GDM1 (cell line): ENCODE data around the gene BRMS1L.

Source experiments
- DNase-seq: peaks from one replicate; lab custom pipeline; 2025; lab: John Stamatoyannopoulos, UW

BRMS1L gene

GRCh38 chr14:35865611-35866324, 39.6 kb downstream of the BRMS1L start:
- no peak for DNase-seq

DNA sequence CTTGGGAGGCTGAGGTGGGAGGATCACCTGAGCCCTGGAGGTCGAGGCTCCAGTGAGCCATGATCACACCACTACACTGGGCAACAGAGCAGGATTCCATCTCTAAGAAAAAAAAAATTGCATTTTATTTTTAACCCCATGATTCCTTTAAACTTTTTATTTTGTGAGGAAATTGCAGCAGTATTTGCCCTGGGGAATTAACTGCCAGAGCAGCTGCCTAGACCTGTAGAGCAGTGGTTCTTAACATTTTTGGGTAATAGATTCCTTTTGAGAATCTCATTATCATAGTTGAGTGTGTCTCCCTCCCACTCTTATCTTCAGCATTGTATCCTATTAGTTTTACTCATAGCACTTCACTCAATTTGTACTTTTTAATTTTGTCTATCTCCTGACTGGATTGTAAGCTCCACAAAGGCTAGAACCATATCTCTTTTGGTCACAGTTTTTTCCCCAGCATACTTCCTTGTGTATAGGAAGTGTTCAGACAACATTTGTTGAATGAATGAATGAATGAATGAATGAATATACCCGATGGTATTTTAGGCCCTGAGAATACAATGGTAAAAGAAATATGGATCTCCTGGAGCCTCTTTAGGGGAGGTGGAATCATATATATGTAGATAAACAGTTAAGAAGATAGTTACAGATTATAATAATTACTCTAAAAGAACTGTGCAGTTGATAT, 40.6 kb downstream of the BRMS1L start:
- DNase-seq, result no peak

DNA sequence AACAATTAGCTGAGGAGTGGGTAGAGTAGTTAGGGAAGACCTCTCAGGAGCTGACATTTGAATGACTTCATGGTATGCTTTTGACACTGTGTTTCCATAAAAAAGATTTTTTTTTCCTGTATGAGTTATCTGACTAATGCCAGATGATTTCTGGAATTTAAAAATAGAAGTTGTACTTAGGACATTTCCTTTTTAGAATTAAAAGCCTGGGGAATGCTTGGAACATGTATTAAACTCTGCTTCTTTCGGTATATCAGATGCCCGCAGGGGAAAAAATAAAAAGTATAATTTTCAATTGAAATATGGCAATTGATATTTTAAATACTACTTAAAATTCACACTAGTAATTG, 41.1 kb downstream of the BRMS1L start:
- no peak for DNase-seq

GRCh38 chr14:35875296-35875695, 49.2 kb downstream of the BRMS1L start:
- no peak for DNase-seq

DNA sequence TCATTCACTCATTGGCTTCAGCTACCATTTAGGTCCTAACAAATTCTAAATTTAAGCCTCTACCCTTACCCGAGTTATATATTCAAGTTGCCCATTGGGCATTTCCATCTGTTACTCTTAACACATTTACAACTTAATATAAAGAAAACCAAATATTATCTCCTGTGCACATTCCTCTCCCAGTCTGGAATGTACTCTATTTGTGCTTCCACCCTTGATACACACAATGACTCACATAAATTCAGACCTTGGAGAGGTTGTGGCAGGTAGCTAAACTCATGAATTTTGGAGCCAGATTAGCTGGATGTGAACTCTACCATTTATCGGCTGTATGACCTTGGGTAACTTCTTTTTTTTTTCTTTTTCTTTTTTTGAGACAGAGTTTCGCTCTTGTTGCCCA, 51.1 kb downstream of the BRMS1L start:
- DNase-seq, result no peak

DNA sequence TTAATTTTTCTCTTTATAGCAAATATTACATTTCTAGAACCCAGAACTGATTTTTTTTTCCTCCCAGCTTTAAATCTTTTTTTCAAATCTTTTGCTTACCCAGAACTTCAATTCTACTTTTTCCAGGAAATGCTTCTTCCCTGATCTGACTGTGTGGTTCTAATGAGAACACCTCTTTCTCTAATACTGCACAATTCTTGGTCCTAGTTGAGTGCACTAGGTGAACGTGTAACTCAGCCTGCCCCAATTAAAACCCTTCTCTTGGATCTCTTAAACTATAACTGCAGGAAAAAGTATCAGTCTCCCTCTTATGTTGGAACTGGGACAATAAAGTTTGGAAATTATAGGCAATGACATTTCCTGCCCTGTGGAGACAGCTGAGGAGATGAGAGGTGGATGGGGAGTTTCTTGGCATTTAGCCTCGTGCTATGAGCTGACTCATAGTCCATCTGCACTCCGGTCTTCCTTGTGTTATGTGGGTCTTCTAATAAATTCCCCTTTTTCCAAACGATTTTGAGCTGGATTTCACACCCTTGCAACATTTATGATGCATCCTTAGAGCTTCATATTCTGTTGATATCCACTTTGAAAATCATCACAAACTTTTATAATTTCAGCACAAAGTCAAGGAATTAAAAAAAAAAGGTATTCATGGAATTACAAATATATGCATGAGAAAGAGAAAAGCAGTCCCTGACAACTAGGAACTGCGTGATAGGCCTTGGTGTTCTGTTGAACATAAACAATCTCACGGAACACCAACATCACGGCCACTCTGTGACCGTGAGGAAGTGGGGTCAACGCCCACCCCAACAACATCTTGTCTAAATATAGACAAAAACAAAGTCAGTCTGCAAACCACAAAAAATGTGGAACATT, 52.4 kb downstream of the BRMS1L start:
- DNase-seq, result no peak

DNA sequence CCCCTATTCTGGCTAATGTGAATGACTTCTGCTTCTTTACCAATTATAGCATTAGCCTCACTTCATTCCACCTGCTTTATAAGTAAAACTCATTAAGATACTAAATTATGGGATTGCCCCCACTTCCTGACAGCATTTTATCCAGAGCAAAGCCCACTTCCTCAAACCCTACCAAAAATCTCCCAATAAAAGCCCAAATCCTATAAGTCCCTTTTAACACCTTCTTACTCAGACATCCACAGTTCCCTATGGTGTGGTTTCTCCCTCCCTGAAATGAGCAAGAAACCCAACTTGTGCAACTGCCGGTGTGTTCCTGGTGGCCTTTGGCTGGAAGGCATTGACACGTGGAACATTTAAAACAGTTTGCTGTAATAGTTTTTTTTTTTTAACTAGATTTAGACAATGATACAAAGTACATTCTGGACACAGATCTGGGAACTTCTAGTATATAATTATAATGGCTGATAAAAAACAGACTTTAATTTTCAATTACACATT, 53.1 kb downstream of the BRMS1L start:
- peak; percentile 11 for DNase-seq

- no peak for DNase-seq
These were observed 53.6 kb downstream of the BRMS1L start for GRCh38 chr14:35879654-35880249.

- DNase-seq, result no peak
These were observed 55.1 kb downstream of the BRMS1L start for GRCh38 chr14:35881280-35881679.

DNA sequence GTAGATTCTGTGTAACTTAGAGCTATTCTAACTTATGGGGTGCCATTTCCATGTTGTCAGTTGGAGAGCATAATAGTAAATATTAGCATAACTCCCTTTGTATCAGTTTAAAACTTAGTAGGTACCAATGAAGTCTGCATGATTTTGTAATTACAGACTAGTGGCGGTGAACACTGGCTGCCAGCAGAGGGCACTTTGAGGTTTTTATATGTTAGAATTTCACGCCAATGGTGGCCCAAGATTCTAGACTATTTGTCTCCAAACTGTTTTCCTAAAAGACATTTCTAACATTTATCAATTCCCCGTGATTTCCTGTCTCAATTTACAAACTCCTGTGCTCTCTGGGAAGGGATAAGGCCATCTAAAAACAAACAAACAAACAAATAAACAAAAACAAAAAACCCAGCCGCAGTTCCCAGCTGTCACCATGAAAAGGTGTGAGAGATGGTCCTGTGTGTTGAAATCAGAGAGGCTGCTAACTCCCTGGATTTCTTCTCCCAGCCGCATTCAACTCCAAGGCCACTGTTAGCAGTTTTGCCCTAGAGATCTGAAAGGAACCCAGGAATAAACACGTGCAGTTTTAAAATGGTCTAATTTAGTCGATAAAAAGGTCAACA, 57.6 kb downstream of the BRMS1L start:
- DNase-seq, result no peak

DNA sequence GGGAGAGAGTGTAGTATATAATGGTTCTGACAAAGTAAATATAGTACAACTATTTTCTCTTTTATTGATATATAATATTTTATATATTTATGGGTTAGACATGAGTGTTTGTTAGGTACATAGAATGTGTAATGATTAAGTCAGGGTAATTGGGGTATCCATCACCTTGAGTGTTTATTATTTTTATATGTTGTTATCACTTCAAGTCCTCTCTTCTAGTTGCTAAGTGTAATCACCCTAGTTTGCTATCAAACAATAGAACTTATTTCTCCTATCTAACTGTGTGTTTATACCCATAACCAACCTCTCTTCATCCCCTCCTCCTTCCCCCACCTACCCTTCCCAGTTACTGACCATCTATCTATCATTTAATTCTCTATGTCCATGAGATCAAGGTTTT, 64.2 kb downstream of the BRMS1L start:
- DNase-seq, result no peak

DNA sequence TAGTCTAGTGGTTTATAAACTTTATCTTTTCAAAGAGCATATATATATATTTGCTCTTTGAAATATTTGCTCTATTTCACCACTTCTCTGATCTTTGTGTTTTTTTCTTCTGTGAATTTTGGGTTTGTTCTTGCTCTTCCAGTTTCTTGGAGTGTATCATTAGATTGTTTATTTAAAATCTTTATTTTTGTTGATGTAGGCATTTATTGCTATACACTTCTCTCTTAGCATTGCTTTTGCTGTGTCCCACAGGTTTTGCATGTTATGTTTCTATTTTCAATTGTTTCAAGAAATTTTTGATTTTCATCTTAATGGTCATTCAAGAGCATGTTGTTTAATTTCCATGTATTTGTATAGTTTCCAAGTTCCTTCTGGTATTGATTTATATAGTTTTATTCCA, 69.1 kb downstream of the BRMS1L start:
- DNase-seq, result no peak

GRCh38 chr14:35897616-35898111, 71.5 kb downstream of the BRMS1L start:
- DNase-seq, result no peak

DNA sequence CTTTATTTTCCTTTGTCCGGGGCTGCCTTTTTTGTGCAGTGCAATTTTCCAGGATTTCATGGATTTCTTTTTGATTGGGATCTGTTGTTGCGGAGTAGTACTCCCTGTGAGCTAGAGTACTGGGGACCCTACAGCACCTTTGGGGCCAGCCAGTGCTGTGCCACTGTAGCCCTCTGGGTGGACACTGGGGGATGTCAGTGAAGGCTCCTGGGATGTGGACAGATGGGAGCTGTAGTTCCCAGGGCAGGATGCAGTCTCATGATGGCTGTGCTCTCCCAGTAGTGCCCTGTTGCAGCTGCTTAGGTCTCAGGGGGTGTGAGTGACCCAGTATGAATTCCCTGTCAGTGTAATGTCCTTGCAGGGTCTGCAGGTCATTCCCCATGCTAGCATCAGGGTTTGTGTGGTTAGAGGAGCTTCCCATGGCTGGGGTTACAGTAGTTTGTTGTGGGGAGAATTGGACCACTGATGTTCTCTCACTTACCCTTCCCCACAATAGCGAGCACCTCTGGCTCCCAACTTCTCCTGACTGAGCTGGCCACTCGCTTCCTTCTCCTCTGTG, 72.2 kb downstream of the BRMS1L start:
- DNase-seq, result no peak

DNA sequence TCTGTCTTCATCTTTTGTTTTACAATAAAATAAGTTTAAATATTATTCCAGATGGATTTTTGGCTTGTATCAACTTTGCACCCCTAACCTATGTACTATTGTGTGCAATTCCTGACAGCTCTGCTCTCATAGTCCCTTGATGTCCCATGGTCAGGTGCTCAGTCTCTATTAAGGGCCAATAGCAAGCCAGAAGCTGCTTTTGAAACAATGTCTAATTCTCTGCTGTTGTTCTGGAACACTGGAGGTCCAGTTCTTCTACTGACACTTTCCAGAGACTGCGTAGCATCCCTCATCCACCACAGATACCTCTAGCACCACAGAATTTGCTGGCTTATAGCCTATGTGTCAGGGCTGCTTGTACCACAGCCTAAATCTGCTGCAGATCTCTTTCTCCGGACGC, 74.6 kb downstream of the BRMS1L start:
- no peak for DNase-seq

- no peak for DNase-seq
These were observed 83.5 kb downstream of the BRMS1L start for GRCh38 chr14:35909665-35910064.

DNA sequence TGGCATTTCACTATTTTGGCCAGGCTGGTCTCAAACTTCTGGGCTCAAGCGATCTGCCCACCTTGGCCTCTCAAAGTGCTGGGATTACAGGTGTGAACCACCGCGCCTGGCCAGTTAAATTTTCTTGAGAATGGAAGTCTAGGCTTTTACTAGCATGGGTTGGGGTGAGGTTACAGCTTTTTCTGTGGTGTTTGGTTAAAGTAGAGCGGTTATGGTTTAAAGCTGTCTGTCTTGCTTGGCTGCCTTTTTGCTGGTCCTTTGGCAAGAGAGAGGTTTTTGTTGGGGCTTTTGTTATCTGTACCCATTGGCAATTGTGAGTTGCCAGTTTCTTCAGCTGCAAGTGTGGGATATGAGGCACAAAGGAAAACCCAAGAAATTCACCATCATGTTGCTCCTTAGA, 84.1 kb downstream of the BRMS1L start:
- no peak for DNase-seq

DNA sequence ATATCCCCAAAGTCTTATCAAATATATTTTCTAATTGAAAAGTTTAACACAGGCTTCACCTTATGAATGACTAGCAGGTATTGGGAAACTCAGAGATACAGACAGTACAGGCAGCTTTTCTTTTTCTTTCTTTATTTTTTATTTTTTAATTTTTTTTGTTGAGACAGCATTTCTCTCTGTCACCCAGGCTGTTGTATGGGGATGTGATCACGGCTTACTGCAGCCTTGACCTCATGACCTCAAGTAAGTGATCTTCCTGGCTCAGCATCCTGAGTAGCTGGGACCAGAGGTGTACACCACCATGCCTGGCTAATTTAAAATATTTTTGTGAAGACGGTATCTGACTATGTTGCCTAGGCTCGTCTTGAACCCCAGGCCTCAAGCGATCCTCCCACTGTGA, 85.0 kb downstream of the BRMS1L start:
- DNase-seq, result no peak

- DNase-seq, result no peak
These were observed 89.0 kb downstream of the BRMS1L start for GRCh38 chr14:35915185-35915584.

DNA sequence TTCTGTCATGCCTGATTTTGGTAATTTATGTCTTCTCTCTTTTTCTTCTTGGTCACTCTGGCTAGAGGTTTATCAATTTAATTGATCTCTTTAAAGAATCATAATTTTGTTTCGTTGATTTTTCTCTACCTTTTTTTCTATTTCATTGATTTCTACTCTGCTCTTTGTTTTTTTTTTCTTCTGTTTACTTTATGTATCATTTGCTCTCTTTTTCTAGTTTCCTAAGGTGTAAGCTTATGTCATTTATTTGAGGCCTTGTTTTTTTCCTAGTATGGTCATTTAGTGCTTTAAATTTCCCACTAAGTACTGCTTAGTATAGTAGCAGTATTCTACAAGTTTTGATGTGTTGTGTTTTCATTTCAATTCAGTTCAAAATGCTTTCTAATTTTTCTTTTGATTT, 89.6 kb downstream of the BRMS1L start:
- no peak for DNase-seq
